SK-N-SH treated with all-trans-retinoic acid at 6 μM for 48 hours (cell line): Measurements from ENCODE around the gene IGF1R.

ENCODE experiments used
- ATAC-seq: fragments of 200-7000 bp; cut with Tn5 transposase; 3 replicates; pipeline ENCODE4 v1.9.1; 2020; ENCODE audit warnings: mild to moderate bottlenecking, moderate library complexity
- ARNTL ChIP-seq: fragments of 450-650 bp; formaldehyde crosslinking; IDR thresholded peaks from 2 replicates; pipeline ENCODE4 v1.5.0; 2020; ENCODE audit warnings: low read depth, mild to moderate bottlenecking, moderate library complexity, borderline replicate concordance
- BACH2 ChIP-seq: fragments of 250-450 bp; sonication (Bioruptor Pico); IDR thresholded peaks from 2 replicates; pipeline ENCODE4 v1.9.0; 2021; ENCODE audit warnings: mild to moderate bottlenecking, borderline replicate concordance
- CREB5 ChIP-seq: fragments of 250-450 bp; sonication (Bioruptor Pico); IDR thresholded peaks from 2 replicates; pipeline ENCODE4 v1.5.1; 2020; ENCODE audit warnings: low read depth, mild to moderate bottlenecking, moderate library complexity
- CSDC2 ChIP-seq: fragments of 250-450 bp; sonication (Bioruptor Pico); IDR thresholded peaks from 2 replicates; pipeline ENCODE4 v1.5.0; 2020; ENCODE audit warnings: mild to moderate bottlenecking, moderate library complexity
- CSRNP3 ChIP-seq: fragments of 250-450 bp; sonication (Bioruptor Pico); IDR thresholded peaks from 2 replicates; pipeline ENCODE4 v1.5.1; 2021; ENCODE audit warnings: mild to moderate bottlenecking, moderate library complexity
- ESRRG ChIP-seq: fragments of 250-450 bp; sonication (Bioruptor Pico); IDR thresholded peaks from 2 replicates; pipeline ENCODE4 v1.6.1; 2021; ENCODE audit warnings: mild to moderate bottlenecking
- GLIS3 ChIP-seq: fragments of 250-450 bp; sonication (Bioruptor Pico); IDR thresholded peaks from 2 replicates; pipeline ENCODE4 v1.5.0; 2020; ENCODE audit warnings: mild to moderate bottlenecking, moderate library complexity
- OSR1 ChIP-seq: fragments of 250-450 bp; sonication (Bioruptor Pico); IDR thresholded peaks from 2 replicates; pipeline ENCODE4 v1.8.0; 2022; ENCODE audit warnings: moderate library complexity, mild to moderate bottlenecking, inconsistent platforms
- PATZ1 ChIP-seq: fragments of 250-450 bp; sonication (Bioruptor Pico); IDR thresholded peaks from 2 replicates; pipeline ENCODE4 v1.8.0; 2020; ENCODE audit warnings: mild to moderate bottlenecking, moderate library complexity, borderline replicate concordance
- POU6F1 ChIP-seq: fragments of 250-450 bp; sonication (Bioruptor Pico); IDR thresholded peaks from 2 replicates; pipeline ENCODE4 v1.8.0; 2021; ENCODE audit warnings: low read depth, mild to moderate bottlenecking, moderate library complexity, borderline replicate concordance
- PPARA ChIP-seq: fragments of 250-450 bp; sonication (Bioruptor Pico); IDR thresholded peaks from 2 replicates; pipeline ENCODE4 v1.5.0; 2020; ENCODE audit warnings: mild to moderate bottlenecking, borderline replicate concordance
- RARB ChIP-seq: fragments of 250-450 bp; sonication (Bioruptor Pico); IDR thresholded peaks from 2 replicates; pipeline ENCODE4 v1.8.0; 2021; ENCODE audit warnings: mild to moderate bottlenecking, moderate library complexity
- SNAI2 ChIP-seq: fragments of 250-450 bp; sonication (Bioruptor Pico); IDR thresholded peaks from 2 replicates; pipeline ENCODE4 v1.5.0; 2020; ENCODE audit warnings: mild to moderate bottlenecking, moderate library complexity
- TOX ChIP-seq: fragments of 250-450 bp; sonication (Bioruptor Pico); IDR thresholded peaks from 2 replicates; pipeline ENCODE4 v1.8.0; 2021; ENCODE audit warnings: mild to moderate bottlenecking, moderate library complexity, borderline replicate concordance
- TSHZ2 ChIP-seq: fragments of 250-450 bp; sonication (Bioruptor Pico); IDR thresholded peaks from 2 replicates; pipeline ENCODE4 v1.5.0; 2020; ENCODE audit warnings: mild to moderate bottlenecking, moderate library complexity
- ZC3H10 ChIP-seq: fragments of 250-450 bp; sonication (Bioruptor Pico); IDR thresholded peaks from 2 replicates; pipeline ENCODE4 v1.5.1; 2021; ENCODE audit warnings: mild to moderate bottlenecking, moderate library complexity
- ZFP3 ChIP-seq: fragments of 250-450 bp; sonication (Bioruptor Pico); IDR thresholded peaks from 2 replicates; pipeline ENCODE4 v1.5.0; 2020; ENCODE audit warnings: mild to moderate bottlenecking, moderate library complexity
- ZFP30 ChIP-seq: fragments of 450-650 bp; formaldehyde crosslinking; IDR thresholded peaks from 2 replicates; pipeline ENCODE4 v1.5.0; 2022; ENCODE audit warnings: mild to moderate bottlenecking, moderate library complexity
- ZNF565 ChIP-seq: fragments of 450-650 bp; formaldehyde crosslinking; conservative IDR thresholded peaks from 2 replicates; pipeline ENCODE4 v1.5.0; 2020; ENCODE audit warnings: low read depth, mild to moderate bottlenecking, moderate library complexity
- ZNF70 ChIP-seq: fragments of 450-650 bp; formaldehyde crosslinking; IDR thresholded peaks from 2 replicates; pipeline ENCODE4 v1.5.0; 2020; ENCODE audit warnings: mild to moderate bottlenecking, moderate library complexity
- ZNF8 ChIP-seq: fragments of 450-650 bp; formaldehyde crosslinking; IDR thresholded peaks from 2 replicates; pipeline ENCODE4 v1.5.0; 2020; ENCODE audit warnings: mild to moderate bottlenecking, moderate library complexity

IGF1R gene

GRCh38 chr15:98737159-98737558 is 88.8 kb downstream of the IGF1R start (continued):
- TF ChIP-seq TSHZ2 (CRISPR knock-in tag) (no peak), CSDC2 (CRISPR knock-in tag) (no peak)

- TF ChIP-seq ZFP3 (CRISPR knock-in tag) (no peak), GLIS3 (CRISPR knock-in tag) (no peak), ESRRG (CRISPR knock-in tag) (no peak), ZNF8 (CRISPR knock-in tag) (no peak), ZFP30 (CRISPR knock-in tag) (no peak), CSRNP3 (CRISPR knock-in tag) (no peak), CREB5 (CRISPR knock-in tag) (no peak), RARB (no peak), PPARA (CRISPR knock-in tag) (no peak), OSR1 (CRISPR knock-in tag) (no peak), ARNTL (CRISPR knock-in tag) (no peak), ZNF70 (no peak), TOX (CRISPR knock-in tag) (no peak), PATZ1 (CRISPR knock-in tag) (no peak), CSDC2 (CRISPR knock-in tag) (no peak), ZC3H10 (CRISPR knock-in tag) (no peak), SNAI2 (no peak), POU6F1 (CRISPR knock-in tag) (no peak), BACH2 (CRISPR knock-in tag) (no peak)
- ATAC-seq = no peak
These were observed 89.4 kb downstream of the IGF1R start for GRCh38 chr15:98737721-98738120.

GRCh38 chr15:98738689-98739401 is 90.5 kb downstream of the IGF1R start:
- ATAC-seq = no peak
- TF ChIP-seq CSDC2 (CRISPR knock-in tag) (no peak), POU6F1 (CRISPR knock-in tag) (no peak), SNAI2 (no peak), CSRNP3 (CRISPR knock-in tag) (no peak), GLIS3 (CRISPR knock-in tag) (no peak), ZC3H10 (CRISPR knock-in tag) (no peak), ZNF70 (no peak), ZFP30 (CRISPR knock-in tag) (no peak), PPARA (CRISPR knock-in tag) (no peak), OSR1 (CRISPR knock-in tag) (no peak), ESRRG (CRISPR knock-in tag) (no peak), ZNF8 (CRISPR knock-in tag) (no peak), RARB (no peak), TOX (CRISPR knock-in tag) (no peak), BACH2 (CRISPR knock-in tag) (no peak), ZNF565 (CRISPR knock-in tag) (no peak), CREB5 (CRISPR knock-in tag) (no peak)
